Mesodermal cell (in vitro differentiated cells): ENCODE measurements around the gene CHST3.

ENCODE experiments used
- H3K27ac ChIP-seq: 2 replicates; pipeline ENCODE4 v1.7.0; 2013; ENCODE audit warnings: mild to moderate bottlenecking, low read depth, low read length, moderate library complexity; ENCODE audit not compliant: severe bottlenecking
- H3K36me3 ChIP-seq: 2 replicates; pipeline ENCODE4 v1.7.1; 2013; ENCODE audit warnings: mild to moderate bottlenecking, low read length, moderate library complexity; ENCODE audit not compliant: control insufficient read depth, insufficient read depth
- H3K4me1 ChIP-seq: one replicate; pipeline ENCODE4 v1.7.1; 2013; ENCODE audit warnings: mild to moderate bottlenecking, low read length; ENCODE audit not compliant: insufficient read depth, control insufficient read depth, poor library complexity, severe bottlenecking
- H3K4me3 ChIP-seq: 2 replicates; pipeline ENCODE4 v1.7.0; 2013; ENCODE audit warnings: low read length, control low read depth, mild to moderate bottlenecking; ENCODE audit not compliant: insufficient read depth, poor library complexity, severe bottlenecking; ENCODE audit errors: extremely low read depth
- H3K9me3 ChIP-seq: 2 replicates; pipeline ENCODE4 v1.7.1; 2013; ENCODE audit warnings: mild to moderate bottlenecking, low read length, moderate library complexity; ENCODE audit not compliant: control insufficient read depth
- WGBS, 2 experiments: methylation state at CpG; one replicate each; pipeline ENCODE4 v1.1.5; 2013; ENCODE audit warnings: missing lambda C conversion rate in 2 of 2; ENCODE audit not compliant: insufficient coverage in 2 of 2; 5-methylcytosine and 5-hydroxymethylcytosine counted together

The CHST3 gene

DNA sequence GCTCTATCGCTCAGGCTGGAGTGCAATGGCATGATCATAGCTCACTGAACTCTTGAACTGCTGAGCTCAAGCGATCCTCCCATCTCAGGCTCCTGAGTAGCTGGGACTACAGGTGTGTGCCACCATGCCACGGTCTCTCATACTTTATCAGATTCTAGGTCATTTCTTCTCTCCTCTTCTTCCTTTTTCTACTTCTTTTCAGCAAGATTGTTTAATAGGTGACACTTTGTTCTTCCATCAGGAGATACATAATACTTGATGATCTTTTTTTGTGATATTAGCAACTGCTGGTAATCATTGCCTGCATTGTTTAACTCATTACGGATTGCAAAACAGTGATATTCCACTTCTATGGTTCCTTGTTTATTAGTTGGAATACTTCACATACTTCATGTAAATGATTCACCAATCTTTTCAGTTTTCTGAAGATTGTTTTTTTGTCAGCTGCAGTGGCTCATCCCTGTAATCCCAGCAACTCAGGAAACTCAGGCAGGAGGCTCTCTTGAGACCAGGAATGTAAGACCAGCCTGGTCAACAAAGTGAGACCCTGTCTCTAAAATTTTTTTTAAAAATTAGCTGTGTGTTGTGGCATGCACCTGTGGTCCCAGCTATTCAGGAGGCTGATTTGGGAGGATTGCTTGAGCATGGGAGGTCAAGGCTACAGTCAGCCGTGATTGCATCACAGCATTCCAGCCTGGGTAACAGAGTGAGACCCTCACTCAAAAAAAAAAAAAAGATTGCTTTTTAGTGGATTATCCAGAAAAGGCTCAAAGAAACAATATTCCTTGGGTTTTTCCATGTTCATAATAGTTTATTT, 36.2 kb upstream of the CHST3 start:
- no peak overlapping the region for H3K27ac ChIP-seq
- no peaks in the 10 kb centered on the region for H3K36me3 ChIP-seq
- H3K4me1 ChIP-seq, result no peaks in the 10 kb centered on the region
- no peak overlapping the region for H3K4me3 ChIP-seq
- WGBS, 2 experiments, result 87 to 90% methylated on average over 2 of the region's 5 CpGs
- H3K9me3 ChIP-seq, result no peaks in the 10 kb centered on the region

- 100% methylated on average over 1 of the region's 1 CpG for WGBS, 2 experiments
- Histone ChIP-seq H3K4me3 (no peak overlapping the region), H3K27ac (no peak overlapping the region), H3K36me3 (no peaks in the 10 kb centered on the region), H3K4me1 (no peaks in the 10 kb centered on the region), H3K9me3 (no peaks in the 10 kb centered on the region)
Observed at GRCh38 chr10:71931295-71931694, 32.9 kb upstream of the CHST3 start.

DNA sequence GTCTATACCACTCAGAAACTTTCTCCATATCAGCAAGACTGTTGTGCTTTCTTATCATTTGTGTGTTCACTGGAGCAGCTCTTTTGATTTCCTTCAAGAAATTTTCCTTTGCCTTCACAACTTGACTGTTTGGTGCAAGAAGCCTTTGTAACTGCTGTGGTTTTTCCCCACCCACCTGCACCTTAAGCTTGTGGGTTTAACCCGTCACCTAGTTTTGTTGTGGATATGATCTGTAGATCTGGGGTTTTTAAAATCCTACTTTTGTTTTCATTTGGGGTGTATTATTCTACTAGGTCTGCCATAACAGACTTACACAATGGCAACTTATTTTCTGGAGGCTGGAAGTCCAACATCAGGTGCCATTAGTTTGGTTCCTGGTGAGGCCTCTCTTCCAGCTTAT, 30.5 kb upstream of the CHST3 start:
- Histone ChIP-seq H3K4me3 (no peak overlapping the region), H3K36me3 (no peaks in the 10 kb centered on the region), H3K4me1 (no peaks in the 10 kb centered on the region), H3K9me3 (no peaks in the 10 kb centered on the region), H3K27ac (no peak overlapping the region)
- WGBS, 2 experiments, result no CpG with 5 or more reads among the region's 1 CpG

DNA sequence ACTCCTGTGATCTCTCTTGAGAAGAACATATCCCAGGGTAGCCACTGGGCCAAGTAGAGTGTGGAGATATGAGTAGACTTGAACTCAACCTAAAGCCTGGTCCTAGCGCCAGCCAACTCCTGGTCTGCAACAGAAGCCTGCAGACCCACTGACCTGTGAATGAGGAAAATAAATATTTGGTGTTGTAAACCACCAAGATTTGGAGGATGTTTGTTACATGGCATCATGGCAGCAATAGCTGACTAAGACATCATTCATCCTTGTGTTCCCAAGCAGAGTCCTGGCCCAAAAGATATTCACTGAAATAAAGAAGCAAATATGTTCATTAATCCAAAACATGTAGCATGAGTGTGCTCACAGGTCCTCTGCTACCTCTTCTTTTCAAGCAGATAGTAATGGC, 26.0 kb upstream of the CHST3 start:
- peak overlapping the region; percentile 19 for H3K27ac ChIP-seq
- H3K9me3 ChIP-seq, result no peaks in the 10 kb centered on the region
- no peaks in the 10 kb centered on the region for H3K36me3 ChIP-seq
- no peak overlapping the region for H3K4me3 ChIP-seq
- 100% methylated on average over 1 of the region's 1 CpG; no CpG with 5 or more reads in 1 of the 2 experiments for WGBS, 2 experiments
- H3K4me1 ChIP-seq, result no peaks in the 10 kb centered on the region

DNA sequence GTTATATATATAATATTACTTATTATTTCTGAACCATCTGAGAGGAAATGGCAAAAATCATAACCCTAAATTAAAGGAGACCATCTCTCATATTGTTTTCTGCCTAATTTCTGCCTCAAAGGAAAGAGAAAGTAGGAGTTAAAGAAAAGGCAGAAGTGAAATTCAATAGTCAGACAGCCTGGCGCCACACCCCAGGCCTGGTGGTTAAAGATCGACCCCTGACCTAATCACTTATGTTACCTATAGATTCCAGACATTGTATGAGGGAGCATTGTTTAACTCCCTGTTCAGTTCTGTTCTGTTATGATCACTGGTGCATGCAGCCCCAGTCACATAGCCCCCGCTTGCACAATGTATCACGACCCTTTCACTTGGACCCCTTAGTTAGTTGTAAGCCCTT, 24.9 kb upstream of the CHST3 start:
- Histone ChIP-seq H3K27ac (no peak overlapping the region), H3K9me3 (peaks cover 7% of the 10 kb centered on the region), H3K4me3 (no peak overlapping the region), H3K4me1 (no peaks in the 10 kb centered on the region), H3K36me3 (no peaks in the 10 kb centered on the region)
- WGBS, 2 experiments, result 95 to 96% methylated on average over 2 to 3 of the region's 4 CpGs

DNA sequence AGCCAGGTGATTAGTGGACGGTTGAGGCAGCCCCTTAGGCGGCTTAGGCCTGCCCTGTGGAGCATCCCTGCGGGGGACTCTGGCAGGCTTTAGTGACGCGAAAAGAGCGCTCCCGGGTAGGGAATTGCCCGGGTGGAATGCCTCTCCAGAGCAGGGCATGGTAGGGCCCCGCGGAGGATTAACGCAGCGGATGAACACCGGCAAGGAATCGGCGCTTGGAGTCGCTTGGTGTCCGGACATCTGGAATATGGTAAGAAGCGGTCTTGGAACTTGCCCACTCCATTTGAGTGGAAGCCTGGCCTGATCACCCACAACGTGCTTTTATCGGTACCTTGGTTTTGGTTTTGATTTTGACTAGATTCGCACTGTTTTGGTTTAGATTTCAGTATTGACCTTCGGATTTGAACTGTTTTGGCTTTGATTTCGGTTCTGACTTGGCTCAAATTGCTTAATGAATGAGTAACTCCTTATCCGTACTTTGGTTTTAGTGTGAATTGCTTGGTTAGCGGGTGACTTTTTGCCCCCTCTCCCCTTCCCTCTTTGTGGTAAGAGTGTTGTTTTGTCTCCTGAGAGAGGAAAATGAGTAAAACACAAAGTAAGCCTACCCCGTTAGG, 24.2 kb upstream of the CHST3 start:
- WGBS, 2 experiments, result 94 to 95% methylated on average over 22 to 23 of the region's 26 CpGs
- H3K4me1 ChIP-seq, result no peaks in the 10 kb centered on the region
- H3K4me3 ChIP-seq, result no peak overlapping the region
- no peaks in the 10 kb centered on the region for H3K36me3 ChIP-seq
- H3K27ac ChIP-seq, result no peak overlapping the region
- peaks cover 13% of the 10 kb centered on the region for H3K9me3 ChIP-seq

- H3K27ac ChIP-seq, result no peak overlapping the region
- WGBS, 2 experiments, result 83 to 89% methylated on average over 3 to 4 of the region's 4 CpGs
- H3K4me3 ChIP-seq, result no peak overlapping the region
- no peaks in the 10 kb centered on the region for H3K36me3 ChIP-seq
- H3K9me3 ChIP-seq, result peaks cover 19% of the 10 kb centered on the region
- no peaks in the 10 kb centered on the region for H3K4me1 ChIP-seq
Observed at GRCh38 chr10:71940752-71941151, 23.4 kb upstream of the CHST3 start.

GRCh38 chr10:71941318-71941717, 22.9 kb upstream of the CHST3 start:
- Histone ChIP-seq H3K4me3 (no peak overlapping the region), H3K4me1 (no peaks in the 10 kb centered on the region), H3K9me3 (peaks cover 25% of the 10 kb centered on the region), H3K27ac (no peak overlapping the region), H3K36me3 (no peaks in the 10 kb centered on the region)
- 73 to 94% methylated on average over 2 of the region's 8 CpGs for WGBS, 2 experiments

- H3K27ac ChIP-seq, result no peak overlapping the region
- H3K4me1 ChIP-seq, result no peaks in the 10 kb centered on the region
- H3K4me3 ChIP-seq, result no peak overlapping the region
- WGBS, 2 experiments, result 84 to 87% methylated on average over 7 of the region's 8 CpGs
- H3K9me3 ChIP-seq, result peaks cover 43% of the 10 kb centered on the region
- no peaks in the 10 kb centered on the region for H3K36me3 ChIP-seq
Observed at GRCh38 chr10:71945819-71946474, 18.2 kb upstream of the CHST3 start.

DNA sequence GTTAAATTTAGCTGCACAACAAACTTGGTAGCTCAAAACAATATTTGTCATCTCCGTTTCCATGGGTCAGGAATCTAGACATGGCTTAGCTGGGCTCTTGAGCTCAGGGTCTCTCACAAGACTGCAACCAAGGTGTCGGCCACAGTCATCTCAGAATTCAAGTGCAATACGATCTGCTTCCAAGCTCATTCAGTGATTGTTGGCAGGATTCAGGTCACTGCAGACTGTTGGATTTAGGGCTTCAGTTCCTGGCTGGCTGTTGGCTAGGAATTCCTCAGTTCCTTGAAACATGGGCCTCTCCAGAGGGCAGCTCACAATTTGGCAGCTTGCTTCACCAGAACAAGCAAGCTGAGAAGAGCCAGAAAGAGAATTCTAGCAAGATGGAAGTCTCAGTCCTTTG, 17.5 kb upstream of the CHST3 start:
- peaks cover 43% of the 10 kb centered on the region for H3K9me3 ChIP-seq
- 87 to 94% methylated on average over 2 to 3 of the region's 3 CpGs for WGBS, 2 experiments
- H3K27ac ChIP-seq, result no peak overlapping the region
- no peaks in the 10 kb centered on the region for H3K4me1 ChIP-seq
- H3K4me3 ChIP-seq, result no peak overlapping the region
- no peaks in the 10 kb centered on the region for H3K36me3 ChIP-seq
